22Rv1 (cell line): ENCODE measurements around the gene KIFC3.
"Not testable (repeated sequence)": the region's sequence is repeated elsewhere in the genome, so short reads cannot be mapped to it uniquely, and the experiment has no call there.

ENCODE experiments used
- H3K27ac ChIP-seq: fragments of 450-650 bp; 2 replicates; pipeline ENCODE4 v1.5.1; 2017
- ZFX ChIP-seq: fragments of 450-650 bp; IDR thresholded peaks from 2 replicates; pipeline ENCODE4 v1.6.1; 2017; ENCODE audit warnings: antibody characterized with exemption, borderline replicate concordance
- TF ChIP-seq, protein P1 (sequence below): fragments of 450-650 bp; IDR thresholded peaks from 2 replicates; pipeline ENCODE4 v1.5.1; 2017; ENCODE audit warnings: mild to moderate bottlenecking

KIFC3 gene

DNA sequence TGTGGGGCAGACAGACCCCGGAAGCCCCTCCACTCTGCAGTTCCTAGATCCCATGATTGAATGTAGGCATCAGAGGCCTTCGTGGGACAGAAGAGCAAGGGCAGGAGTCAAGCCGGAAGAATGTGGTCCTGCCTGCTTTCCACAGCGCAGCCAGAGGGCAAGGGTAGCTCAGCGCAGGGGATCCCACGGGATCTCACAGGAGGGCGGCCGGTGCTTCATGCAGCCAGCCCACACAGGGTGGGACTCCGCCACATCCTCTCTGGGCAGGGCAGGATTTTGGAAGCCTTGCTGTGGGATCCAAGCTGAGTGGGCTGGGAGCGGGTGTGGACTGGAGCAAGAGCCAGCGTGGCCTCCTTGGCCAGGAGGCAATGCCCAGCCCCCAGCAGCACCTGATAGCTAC is 53.7 kb downstream of the KIFC3 start:
- H3K27ac ChIP-seq = no peak overlapping the region
- TF ChIP-seq, protein P1, sequence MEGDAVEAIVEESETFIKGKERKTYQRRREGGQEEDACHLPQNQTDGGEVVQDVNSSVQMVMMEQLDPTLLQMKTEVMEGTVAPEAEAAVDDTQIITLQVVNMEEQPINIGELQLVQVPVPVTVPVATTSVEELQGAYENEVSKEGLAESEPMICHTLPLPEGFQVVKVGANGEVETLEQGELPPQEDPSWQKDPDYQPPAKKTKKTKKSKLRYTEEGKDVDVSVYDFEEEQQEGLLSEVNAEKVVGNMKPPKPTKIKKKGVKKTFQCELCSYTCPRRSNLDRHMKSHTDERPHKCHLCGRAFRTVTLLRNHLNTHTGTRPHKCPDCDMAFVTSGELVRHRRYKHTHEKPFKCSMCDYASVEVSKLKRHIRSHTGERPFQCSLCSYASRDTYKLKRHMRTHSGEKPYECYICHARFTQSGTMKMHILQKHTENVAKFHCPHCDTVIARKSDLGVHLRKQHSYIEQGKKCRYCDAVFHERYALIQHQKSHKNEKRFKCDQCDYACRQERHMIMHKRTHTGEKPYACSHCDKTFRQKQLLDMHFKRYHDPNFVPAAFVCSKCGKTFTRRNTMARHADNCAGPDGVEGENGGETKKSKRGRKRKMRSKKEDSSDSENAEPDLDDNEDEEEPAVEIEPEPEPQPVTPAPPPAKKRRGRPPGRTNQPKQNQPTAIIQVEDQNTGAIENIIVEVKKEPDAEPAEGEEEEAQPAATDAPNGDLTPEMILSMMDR = no peak
- no peak for TF ChIP-seq ZFX

DNA sequence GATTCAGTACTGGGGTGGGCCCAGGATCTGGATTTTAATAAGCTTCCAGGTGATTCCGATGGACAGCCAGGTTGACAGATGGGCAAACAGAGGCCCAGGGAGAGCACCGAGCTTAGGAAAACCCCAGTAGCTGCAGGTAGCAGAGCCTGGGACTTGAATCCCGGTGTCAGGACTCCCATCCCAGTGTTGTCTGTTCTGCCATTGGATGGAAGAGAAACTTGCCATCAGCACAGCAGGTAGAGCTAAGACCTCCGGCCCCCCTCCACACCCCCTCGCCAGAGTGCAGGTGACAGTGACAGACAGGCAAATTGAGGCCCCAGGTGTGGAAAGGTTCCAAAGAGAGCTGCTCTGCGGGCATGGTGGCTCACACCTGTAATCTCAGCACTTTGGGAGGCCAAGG is 54.3 kb downstream of the KIFC3 start:
- TF ChIP-seq ZFX = no peak
- TF ChIP-seq, protein P1 = no peak

DNA sequence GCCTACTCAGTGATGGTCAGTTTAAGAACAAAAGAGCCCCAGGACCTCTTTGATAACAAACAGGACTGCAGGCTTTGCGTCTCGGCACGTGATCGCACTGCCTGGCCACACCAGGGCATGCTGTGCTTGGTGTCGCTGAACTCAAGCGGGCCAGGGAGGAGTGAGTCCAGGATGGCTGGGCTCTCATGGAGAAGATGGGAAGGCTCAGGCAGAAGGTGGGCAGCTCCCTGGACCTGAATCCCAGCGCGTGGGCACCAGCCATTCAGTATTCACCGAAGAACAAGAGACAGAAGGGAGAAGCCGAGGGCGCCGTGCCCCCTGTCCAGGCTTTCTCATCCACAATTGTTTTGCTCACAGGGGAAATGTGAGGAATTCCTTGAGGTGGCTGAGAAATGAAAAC is 54.8 kb downstream of the KIFC3 start:
- H3K27ac ChIP-seq = no peak overlapping the region

More for the DNA sequence above, 54.3 kb downstream of the KIFC3 start:
- no peak overlapping the region for H3K27ac ChIP-seq

DNA sequence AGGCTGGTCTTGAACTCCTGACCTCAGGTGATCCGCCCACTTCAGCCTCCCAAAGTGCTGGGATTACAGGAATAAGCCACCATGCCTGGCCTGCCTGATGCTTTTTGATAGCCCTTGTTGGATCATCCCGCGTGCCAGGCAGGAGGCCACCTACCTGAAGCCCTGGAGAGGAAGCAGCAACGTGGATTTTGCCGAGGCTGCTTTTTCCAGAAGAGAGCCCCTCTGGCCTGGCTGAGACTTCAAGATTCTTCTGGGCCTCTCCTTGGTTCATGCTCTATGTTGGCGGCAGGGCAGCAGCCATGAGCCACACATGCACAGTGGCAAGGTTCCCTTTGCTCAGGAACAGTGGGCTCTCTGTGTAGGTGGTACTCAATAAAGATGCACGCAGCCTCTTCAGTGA is 55.2 kb downstream of the KIFC3 start:
- TF ChIP-seq ZFX = no peak
- TF ChIP-seq, protein P1 = no peak

More for the DNA sequence above, 54.8 kb downstream of the KIFC3 start:
- TF ChIP-seq ZFX = no peak
- TF ChIP-seq, protein P1 = no peak

DNA sequence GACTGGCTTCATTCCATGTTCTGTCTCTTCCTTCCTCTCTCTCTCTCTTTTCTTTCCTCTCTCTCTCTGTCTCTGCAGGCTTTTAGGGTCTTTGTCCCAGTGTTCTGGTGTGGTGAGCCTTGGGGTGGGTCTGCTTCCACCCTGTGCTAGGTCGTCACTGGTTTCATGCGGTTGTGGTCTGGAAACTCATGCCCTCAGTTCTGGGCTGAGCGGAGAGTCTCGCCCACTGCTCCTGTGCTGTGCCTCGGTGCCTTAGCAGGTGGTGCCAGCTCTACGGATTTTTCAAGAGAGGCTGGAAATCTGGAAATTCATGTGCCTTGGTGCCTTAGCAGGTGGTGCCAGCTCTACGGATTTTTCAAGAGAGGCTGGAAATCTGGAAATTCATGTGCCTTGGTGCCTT is 56.0 kb downstream of the KIFC3 start:
- not testable (repeated sequence) for H3K27ac ChIP-seq

More for the DNA sequence above, 55.2 kb downstream of the KIFC3 start:
- no peak overlapping the region for H3K27ac ChIP-seq

DNA sequence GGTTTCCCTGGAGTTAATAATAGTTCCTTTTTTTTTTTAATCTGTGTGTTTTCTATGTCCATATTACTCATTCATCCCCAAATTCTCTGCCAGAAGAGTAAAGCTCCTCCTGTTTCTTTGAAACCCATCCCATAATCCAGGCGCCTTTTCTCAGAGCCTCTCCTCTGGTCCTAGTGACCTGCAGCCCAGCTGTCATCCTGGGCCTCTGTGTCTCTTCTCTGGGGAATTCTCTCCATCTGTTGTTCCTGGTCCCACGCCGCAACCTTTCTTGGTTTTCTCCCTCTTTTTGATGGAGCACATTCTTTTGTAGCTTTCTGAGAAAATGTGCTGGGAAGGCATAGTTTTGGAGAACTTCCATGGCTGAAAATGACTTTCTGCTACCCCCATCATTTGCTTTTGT is 56.5 kb downstream of the KIFC3 start:
- H3K27ac ChIP-seq = no peak overlapping the region
- TF ChIP-seq, protein P1 = no peak
- no peak for TF ChIP-seq ZFX

DNA sequence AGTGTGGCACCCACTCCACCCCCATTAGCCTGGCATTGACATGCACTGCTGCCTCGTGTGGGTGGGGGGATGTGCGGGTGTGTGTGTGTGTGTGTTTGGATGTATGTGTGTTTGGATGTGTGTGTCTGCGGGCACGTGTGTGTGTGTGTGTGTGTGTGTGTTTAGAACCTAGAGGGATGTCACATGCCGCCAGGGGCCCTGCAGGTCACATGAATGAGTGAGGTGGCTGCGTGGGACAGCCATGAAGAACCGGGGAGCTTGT is 57.7 kb downstream of the KIFC3 start:
- no peak overlapping the region for H3K27ac ChIP-seq
- TF ChIP-seq, protein P1 = no peak
- no peak for TF ChIP-seq ZFX

DNA sequence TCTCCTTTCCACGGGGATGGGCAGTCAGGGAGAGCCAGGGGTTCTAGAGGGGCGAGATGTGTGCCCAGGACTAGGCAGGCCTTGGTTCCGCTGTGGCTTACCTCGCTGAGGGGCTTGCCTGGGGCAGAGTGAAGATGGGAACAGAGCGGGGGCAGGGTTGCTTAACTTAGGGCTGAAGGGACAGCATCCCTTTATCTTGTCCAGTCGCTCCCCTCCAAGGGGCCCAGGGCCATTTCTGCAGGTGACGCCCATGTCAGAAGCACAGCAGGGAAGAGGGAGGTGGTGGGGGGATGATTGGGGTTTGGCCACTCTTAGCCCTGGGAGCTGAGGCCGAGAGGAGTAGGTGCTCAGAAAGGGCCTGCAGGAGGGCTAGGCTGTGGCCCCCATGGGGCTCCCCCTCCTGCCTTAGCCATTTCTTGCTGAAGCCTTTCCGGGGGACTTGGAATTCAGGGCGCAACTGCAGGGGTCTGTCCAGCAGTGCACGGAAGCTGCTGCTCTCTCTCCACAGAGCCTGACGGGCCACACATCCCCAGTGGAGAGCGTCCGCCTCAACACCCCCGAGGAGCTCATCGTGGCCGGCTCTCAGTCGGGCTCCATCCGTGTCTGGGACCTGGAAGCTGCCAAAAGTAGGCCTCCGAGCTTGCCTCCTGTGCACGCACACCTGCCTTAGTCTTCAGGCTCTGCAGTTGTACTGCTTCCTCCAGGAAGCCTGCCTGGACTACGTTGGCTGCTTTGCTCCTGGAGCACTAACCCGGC is 58.2 kb downstream of the KIFC3 start:
- TF ChIP-seq, protein P1 = no peak
- TF ChIP-seq ZFX = no peak

More for the DNA sequence above, 58.2 kb downstream of the KIFC3 start:
- H3K27ac ChIP-seq = no peak overlapping the region
